HepG2 (cell line): Measurements from ENCODE around the gene CD248. TPM values are rescaled to one million over a fixed set of nuclear protein-coding genes. Genes with fewer than 3 reads are reported as not detected.

Source experiments
- DMTF1 ChIP-seq: sonication (generic); formaldehyde crosslinking; IDR thresholded peaks from 2 replicates; pipeline ENCODE4 v1.4.0; 2020; ENCODE audit warnings: mild to moderate bottlenecking, missing genetic modification reagents
- GATAD1 ChIP-seq: IDR thresholded peaks from 2 replicates; pipeline ENCODE4 v1.6.1; 2016; ENCODE audit warnings: missing genetic modification reagents, missing compliant biosample characterization
- HOXA5 ChIP-seq: sonication (generic); formaldehyde crosslinking; IDR thresholded peaks from 2 replicates; pipeline ENCODE4 v1.4.0; 2020; ENCODE audit warnings: missing genetic modification reagents
- ISX ChIP-seq: sonication (generic); formaldehyde crosslinking; conservative IDR thresholded peaks from 2 replicates; pipeline ENCODE4 v1.5.0; 2020; ENCODE audit warnings: missing genetic modification reagents
- KAT2B ChIP-seq: fragments of 150-350 bp; IDR thresholded peaks from 2 replicates; pipeline ENCODE4 v1.6.1; 2014; ENCODE audit warnings: low read depth, low read length, borderline replicate concordance
- KDM5B ChIP-seq: sonication (generic); formaldehyde crosslinking; IDR thresholded peaks from 2 replicates; pipeline ENCODE4 v1.4.0; 2020; ENCODE audit warnings: missing genetic modification reagents, mild to moderate bottlenecking, borderline replicate concordance
- MAF1 ChIP-seq: sonication (generic); formaldehyde crosslinking; IDR thresholded peaks from 2 replicates; pipeline ENCODE4 v1.5.0; 2020; ENCODE audit warnings: missing genetic modification reagents, borderline replicate concordance
- MXI1 ChIP-seq: IDR thresholded peaks from 3 replicates; pipeline ENCODE4 v1.6.1; 2012; ENCODE audit warnings: low read depth, low read length, inconsistent platforms, borderline replicate concordance
- SALL1 ChIP-seq: sonication (generic); formaldehyde crosslinking; IDR thresholded peaks from 2 replicates; pipeline ENCODE4 v1.8.0; 2022; ENCODE audit warnings: mild to moderate bottlenecking, missing genetic modification reagents
- TFAP4 ChIP-seq: sonication (generic); IDR thresholded peaks from 2 replicates; pipeline ENCODE4 v1.6.1; 2016; ENCODE audit warnings: low read depth, borderline replicate concordance
- ZBTB40 ChIP-seq, 2 experiments: fragments of 450-650 bp in 1 of 2; sonication (generic) in 1 of 2; formaldehyde crosslinking in 1 of 2; IDR thresholded peaks; 2 replicates each; pipeline versions ENCODE4 v1.6.1 to v1.8.0; 2016 to 2022; ENCODE audit warnings: antibody characterized with exemption in 1 of 2, mild to moderate bottlenecking in 1 of 2, missing genetic modification reagents in 1 of 2
- ZNF143 ChIP-seq: sonication (generic); formaldehyde crosslinking; IDR thresholded peaks from 2 replicates; pipeline ENCODE4 v1.4.0; 2020; ENCODE audit warnings: missing genetic modification reagents
- ZNF7 ChIP-seq: IDR thresholded peaks from 2 replicates; pipeline ENCODE4 v1.6.1; 2016; ENCODE audit warnings: missing biosample characterization, missing genetic modification reagents
- polyA plus RNA-seq, 8 experiments: library from polyadenylated mRNA; depleted of rRNA in 3 of 8; stranded (reverse) in 7 of 8; unstranded in 1 of 8; fragments of >200 nt; fragmentation: Illumina TruSeq in 4 of 8; extraction: Trizol in 4 of 8; gene quantifications; 2 replicates each; pipeline versions ENCODE4 v1.2.1 to v1.2.3, GENCODE V29; 2011 to 2016; ENCODE audit warnings: low read depth in 4 of 8, missing spikeins in 1 of 8, mixed read lengths in 1 of 8; ENCODE audit not compliant: insufficient read depth in 1 of 8
- total RNA-seq, 5 experiments: library from RNA; depleted of rRNA; stranded (reverse); fragments of >200 nt; fragmentation: Illumina TruSeq; extraction: Trizol; gene quantifications; 2 replicates each; pipeline ENCODE4 v1.2.3, GENCODE V29; 2016; ENCODE audit warnings: low read depth in 1 of 5
- TF ChIP-seq, protein P1 (sequence below): sonication (generic); formaldehyde crosslinking; IDR thresholded peaks from 2 replicates; pipeline ENCODE4 v1.8.0; 2023; ENCODE audit warnings: mild to moderate bottlenecking, missing genetic modification reagents

CD248 gene
- total and polyA plus RNA-seq, 2 of the 13 experiments (the other 11 are each of a cell fraction or from before 2014, with no cell fraction given), result 0.25 to 0.35 TPM

DNA sequence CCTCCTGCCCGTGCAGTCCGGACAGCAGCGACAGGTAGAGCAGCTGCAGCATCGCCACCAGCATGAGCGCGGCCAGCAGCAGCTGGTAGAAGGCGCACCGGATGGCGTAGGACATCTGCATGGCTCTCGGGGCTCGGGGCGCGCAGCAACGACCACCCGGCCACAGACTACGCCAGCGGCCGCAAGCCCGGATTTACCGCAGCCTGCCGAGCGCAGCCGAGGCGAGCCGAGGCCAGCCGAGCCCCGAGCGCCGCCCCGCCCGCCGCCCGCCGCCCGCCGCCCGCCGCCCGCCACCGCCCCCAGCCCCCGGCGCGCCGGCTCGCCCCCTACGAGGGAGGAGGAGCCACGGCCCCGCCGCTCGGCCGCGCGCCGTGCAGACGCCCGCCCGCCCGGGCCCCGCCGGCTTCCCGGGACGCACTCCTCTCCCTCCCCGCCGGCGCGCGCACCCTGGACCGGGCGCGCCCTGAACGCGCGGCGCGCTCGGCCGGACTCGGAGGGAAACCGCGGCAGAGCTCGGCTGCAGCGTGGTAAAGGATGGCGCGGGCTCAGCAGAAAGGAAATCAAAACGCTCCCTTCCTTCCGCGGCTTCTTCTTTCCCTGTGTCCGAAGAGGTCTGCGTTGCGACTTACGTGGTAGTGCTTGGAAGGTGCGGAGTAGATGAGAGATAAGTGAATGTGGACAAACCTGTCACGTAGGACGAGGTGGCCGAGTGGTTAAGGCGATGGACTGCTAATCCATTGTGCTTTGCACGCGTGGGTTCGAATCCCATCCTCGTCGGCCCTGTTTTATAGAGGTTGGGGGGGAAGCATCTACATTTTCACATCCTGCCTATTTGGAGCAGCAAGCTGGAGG, 30.8 kb upstream of the CD248 start, which contains the start of gene B4GAT1 (continued):
- TF ChIP-seq KAT2B (no peak), ZNF7 (CRISPR knock-in tag) (no peak), ISX (no peak), MXI1 (0 out of 3 replicates have a peak, but pooled peaks have one; percentile 25), KDM5B (no peak; the same call in 1 of the 2 replicates), ZBTB40 (IDR thresholded peaks at IDR 0.05) (no peak), ZBTB40 (CRISPR knock-in tag; IDR thresholded peaks at IDR 0.05) (no peak; the same call in 1 of the 2 replicates), MAF1 (peak; percentile 96), ZNF143 (CRISPR knock-in tag) (no peak; the same call in 1 of the 2 replicates), TFAP4 (no peak), SALL1 (CRISPR knock-in tag) (peak; percentile 75), HOXA5 (no peak; the same call in 1 of the 2 replicates), DMTF1 (no peak), GATAD1 (0 out of 2 replicates have a peak, but pooled peaks have one; percentile 14)
- TF ChIP-seq, protein P1, sequence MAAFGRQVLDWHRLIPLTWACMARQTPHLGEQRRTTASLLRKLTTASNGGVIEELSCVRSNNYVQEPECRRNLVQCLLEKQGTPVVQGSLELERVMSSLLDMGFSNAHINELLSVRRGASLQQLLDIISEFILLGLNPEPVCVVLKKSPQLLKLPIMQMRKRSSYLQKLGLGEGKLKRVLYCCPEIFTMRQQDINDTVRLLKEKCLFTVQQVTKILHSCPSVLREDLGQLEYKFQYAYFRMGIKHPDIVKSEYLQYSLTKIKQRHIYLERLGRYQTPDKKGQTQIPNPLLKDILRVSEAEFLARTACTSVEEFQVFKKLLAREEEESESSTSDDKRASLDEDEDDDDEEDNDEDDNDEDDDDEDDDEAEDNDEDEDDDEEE (CRISPR knock-in tag), result peak; percentile 32; the same call in 1 of the 2 replicates
